ENCODE data around the gene CSTF1. TPM values are rescaled to one million over a fixed set of nuclear protein-coding genes. Genes with fewer than 3 reads are reported as not detected.

The CSTF1 gene
- total and polyA plus RNA-seq, 2 of the 8 experiments (the other 6 are each of a cell fraction or from before 2014, with no cell fraction given) = 59.4 to 83.5 TPM

- Histone ChIP-seq H3K4me2 (ENCODE audit: insufficient read depth in 1 of 2, low read depth in 2 of 2, low read length in 2 of 2) (no peak overlapping the region), H3K79me1 (ENCODE audit: low read depth, low read length) (no peaks in the 10 kb centered on the region), H2AFZ (ENCODE audit: low read length) (no peak overlapping the region), H3K36me3 (ENCODE audit: control insufficient read depth in 2 of 4, insufficient read depth in 4 of 4, low read length in 3 of 4) (no peaks in the 10 kb centered on the region; a peak in 1 of 8 replicates), H2BK20ac (ENCODE audit: low read length) (no peak overlapping the region), H2AK5ac (ENCODE audit: low read depth, low read length) (no peak overlapping the region), H2BK12ac (ENCODE audit: low read depth, low read length) (no peak overlapping the region), H3K9me3 (ENCODE audit: insufficient read depth in 2 of 2, low read depth in 1 of 2, low read length in 1 of 2) (no peaks in the 10 kb centered on the region), H3K4ac (replicated peaks; ENCODE audit: insufficient read length, low read depth, low read length) (no peak overlapping the region), H3K9ac (replicated peaks in 1 of 4; ENCODE audit: extremely low read depth in 1 of 4, low read depth in 3 of 4, low read length in 3 of 4) (no peak overlapping the region), H3K4me3 (ENCODE audit: extremely low read depth in 1 of 4, insufficient read depth in 2 of 4, low read depth in 3 of 4, low read length in 4 of 4) (no peak overlapping the region), H3K4me1 (replicated peaks in 1 of 4; ENCODE audit: control insufficient read depth in 3 of 4, insufficient read depth in 4 of 4, low read length in 3 of 4) (peaks cover 0 to 4% (median 1%) of the 10 kb centered on the region in 4 experiments; a peak in 4 of 7 replicates), H3K27ac (ENCODE audit: low read depth, low read length) (no peak overlapping the region), H3K23ac (ENCODE audit: insufficient read length) (no peak overlapping the region), H4K8ac (ENCODE audit: extremely low read depth, insufficient read depth, low read length) (no peak overlapping the region), H3K79me2 (ENCODE audit: control insufficient read depth in 1 of 2, insufficient read depth in 2 of 2, low read length in 2 of 2) (no peaks in the 10 kb centered on the region), H3K23me2 (ENCODE audit: low read depth, low read length) (no peaks in the 10 kb centered on the region), H4K91ac (replicated peaks; ENCODE audit: insufficient read length, low read length) (no peak overlapping the region), H3K56ac (replicated peaks; ENCODE audit: insufficient read length, low read depth, low read length) (no peak overlapping the region), H4K5ac (ENCODE audit: insufficient read length, low read depth, low read length) (no peak overlapping the region), H3K27me3 (replicated peaks in 1 of 4; ENCODE audit: control insufficient read depth in 3 of 4, extremely low read depth in 1 of 4, insufficient read depth in 3 of 4, low read length in 3 of 4) (no peaks in the 10 kb centered on the region; a peak in 1 of 7 replicates), H2BK5ac (ENCODE audit: low read depth, low read length) (no peak overlapping the region), H4K20me1 (replicated peaks in 1 of 2; ENCODE audit: control insufficient read depth in 1 of 2, insufficient read depth in 2 of 2, low read length in 2 of 2) (peaks cover 0 to 4% of the 10 kb centered on the region in 2 experiments), H2BK120ac (replicated peaks; ENCODE audit: low read depth, low read length) (no peak overlapping the region), H3K18ac (ENCODE audit: extremely low read depth, low read length) (no peak overlapping the region), H2BK15ac (ENCODE audit: low read length) (no peak overlapping the region), H3K14ac (ENCODE audit: insufficient read length) (no peak overlapping the region)
- POLR2A ChIA-PET (ENCODE audit: partially characterized antibody) = no interaction called here
- DNase-seq (ENCODE audit: low read depth in 1 of 2, low spot score in 2 of 2) = no peak
- FAIRE-seq = no peak
- CTCF ChIA-PET (ENCODE audit: partially characterized antibody) = interaction anchor here (1.1 to 1.7 kb wide), 2 partner anchors 9 to 11 kb away, joined by 3 to 4 read pairs; no protein-coding TSS in a partner anchor
- 87% methylated on average over 11 of the region's 11 CpGs; no CpG with 5 or more reads in 1 of the 2 experiments for WGBS, 2 experiments (ENCODE audit: extremely low coverage in 1 of 2, insufficient coverage in 1 of 2, insufficient read length in 1 of 2, insufficient replicate concordance in 2 of 2, low coverage in 1 of 2, low lambda C conversion rate in 2 of 2, missing lambda C conversion rate in 1 of 2)
- TF ChIP-seq POU5F1 (IDR thresholded peaks at IDR 0.05; ENCODE audit: low read depth, low read length) (no peak), CTBP2 (IDR thresholded peaks at IDR 0.05; ENCODE audit: borderline replicate concordance, insufficient read depth, insufficient read length, low read length) (no peak), HDAC6 (IDR thresholded peaks at IDR 0.05; ENCODE audit: low read depth, low read length) (no peak), EZH2 (IDR thresholded peaks at IDR 0.05; ENCODE audit: low read depth, low read length, severe bottlenecking) (no peak), SUZ12 (IDR thresholded peaks at IDR 0.05; ENCODE audit: low read length) (no peak), RXRA (IDR thresholded peaks at IDR 0.05; ENCODE audit: insufficient read depth, low read depth, low read length) (no peak)
Measured at GRCh38 chr20:56418385-56418861, 26.0 kb downstream of the CSTF1 start.
